Hepatic stellate cell (primary cell): ENCODE measurements around the gene SATL1.
"Not testable (repeated sequence)": the region's sequence is repeated elsewhere in the genome, so short reads cannot be mapped to it uniquely, and the experiment has no call there.

Source experiments
- DNase-seq: peaks from one replicate; pipeline ENCODE4 v3.0.0; 2011; ENCODE audit warnings: low spot score

Gene SATL1, protein sequence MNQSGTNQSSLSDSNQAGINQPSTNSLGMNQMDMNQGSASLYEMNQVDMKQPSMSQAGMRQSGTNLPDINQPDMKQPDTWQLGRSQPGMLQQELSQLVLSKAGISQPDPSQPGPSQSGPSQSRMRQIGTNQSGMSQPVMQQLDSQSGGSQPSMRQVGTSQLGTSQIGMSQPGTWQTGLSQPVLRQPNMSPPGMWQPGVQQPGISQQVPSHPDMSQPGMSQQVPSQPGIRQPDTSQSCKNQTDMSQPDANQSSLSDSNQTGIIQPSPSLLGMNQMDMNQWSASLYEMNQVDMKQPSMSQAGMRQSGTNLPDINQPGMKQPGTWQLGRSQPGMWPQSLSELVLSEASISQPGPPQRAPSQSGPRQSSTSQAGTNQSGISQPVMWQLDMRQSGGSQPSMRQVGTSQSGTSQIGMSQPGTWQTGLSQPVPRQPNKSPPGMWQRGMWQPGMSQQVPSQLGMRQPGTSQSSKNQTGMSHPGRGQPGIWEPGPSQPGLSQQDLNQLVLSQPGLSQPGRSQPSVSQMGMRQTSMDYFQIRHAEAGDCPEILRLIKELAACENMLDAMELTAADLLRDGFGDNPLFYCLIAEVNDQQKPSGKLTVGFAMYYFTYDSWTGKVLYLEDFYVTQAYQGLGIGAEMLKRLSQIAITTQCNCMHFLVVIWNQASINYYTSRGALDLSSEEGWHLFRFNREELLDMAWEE

DNA sequence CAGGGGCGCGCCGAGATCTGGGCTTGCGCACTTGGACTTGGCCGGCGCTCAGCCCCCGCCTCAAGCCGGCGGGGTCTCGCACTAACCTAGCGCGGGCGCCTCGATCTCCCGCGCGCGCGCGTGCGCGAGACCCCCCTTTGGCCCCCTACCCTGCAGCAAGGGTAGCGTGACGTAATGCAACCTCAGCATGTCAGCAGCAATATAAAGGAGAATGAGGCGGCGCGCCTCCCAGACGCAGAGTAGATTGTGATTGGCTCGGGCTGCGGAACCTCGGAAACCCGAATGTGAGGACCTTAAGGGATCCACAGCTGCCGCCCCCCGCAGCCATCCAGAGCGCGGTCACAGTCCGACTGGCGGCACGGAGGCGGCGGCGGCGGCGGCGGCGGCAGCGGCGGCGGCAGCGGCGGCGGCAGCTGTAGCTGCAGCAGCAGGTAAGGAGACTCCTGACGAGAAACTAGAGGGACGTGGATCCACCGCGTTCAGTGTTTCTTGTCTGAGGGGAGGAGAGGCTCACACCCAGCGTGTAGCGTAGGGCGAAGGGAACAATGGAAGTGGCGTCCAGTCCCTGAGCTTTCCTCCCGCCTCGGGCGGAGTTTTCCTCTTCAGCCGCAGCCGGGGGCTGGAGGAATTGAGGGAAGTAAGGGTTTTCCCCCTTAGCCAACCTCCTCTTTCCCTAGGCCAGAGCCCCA, at the start of gene SATL1, which contains the start of gene ZNF711:
Gene SATL1, minus strand, starts transcription at position 19 of the 689 bp plus-strand sequence. CDS start 134,811 bp downstream, outside the sequence.
Gene ZNF711, plus strand, starts transcription at position 231 of the 689 bp plus-strand sequence. CDS start 3,582 bp downstream, outside the sequence.
- no peak for DNase-seq

DNA sequence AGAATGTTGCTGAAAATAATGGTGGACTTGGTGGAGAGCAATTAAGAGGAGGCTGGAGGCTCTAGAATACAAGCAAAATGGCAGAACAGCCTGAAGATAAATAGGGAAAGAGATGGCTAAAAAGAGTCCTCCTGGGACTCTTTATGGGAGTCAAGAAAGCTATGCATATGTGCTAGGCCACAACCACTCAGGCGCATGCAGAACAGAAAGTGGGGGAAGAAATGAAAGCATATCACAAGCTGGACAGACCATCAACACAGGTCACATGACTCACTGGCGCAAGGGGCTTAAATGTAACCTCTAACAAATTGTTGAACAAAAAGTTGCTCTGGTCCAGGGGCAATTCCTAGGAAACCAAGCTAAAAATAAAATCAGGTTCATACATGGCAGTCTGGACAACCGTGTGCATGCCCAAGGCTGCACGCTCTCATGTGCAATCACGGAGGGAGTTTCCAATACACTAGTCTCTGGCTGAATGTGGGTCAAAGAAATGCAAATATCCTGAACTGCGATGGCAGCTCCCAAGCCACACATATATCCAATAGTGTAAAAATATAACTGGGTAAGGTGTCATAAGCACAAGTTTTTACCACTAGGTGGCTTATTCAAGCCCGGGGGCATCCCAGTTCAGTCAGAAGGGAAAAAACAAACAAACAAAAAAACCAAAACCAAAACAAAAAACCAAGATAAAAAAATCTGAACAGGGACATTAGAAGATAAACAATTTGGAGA, 45.6 kb upstream of the SATL1 start:
- no peak for DNase-seq

DNA sequence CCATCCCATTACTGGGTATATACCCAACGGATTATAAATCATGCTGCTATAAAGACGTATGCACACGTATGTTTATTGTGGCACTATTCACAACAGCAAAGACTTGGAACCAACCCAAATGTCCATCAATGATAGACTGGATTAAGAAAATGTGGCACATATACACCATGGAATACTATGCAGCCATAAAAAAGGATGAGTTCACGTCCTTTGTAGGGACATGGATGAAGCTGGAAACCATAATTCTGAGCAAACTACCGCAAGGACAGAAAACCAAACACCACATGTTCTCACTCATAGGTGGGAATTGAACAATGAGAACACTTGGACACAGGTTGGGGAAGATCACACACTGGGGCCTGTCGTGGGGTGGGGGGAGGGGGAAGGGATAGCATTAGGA, 41.7 kb upstream of the SATL1 start:
- DNase-seq, result not testable (repeated sequence)

DNA sequence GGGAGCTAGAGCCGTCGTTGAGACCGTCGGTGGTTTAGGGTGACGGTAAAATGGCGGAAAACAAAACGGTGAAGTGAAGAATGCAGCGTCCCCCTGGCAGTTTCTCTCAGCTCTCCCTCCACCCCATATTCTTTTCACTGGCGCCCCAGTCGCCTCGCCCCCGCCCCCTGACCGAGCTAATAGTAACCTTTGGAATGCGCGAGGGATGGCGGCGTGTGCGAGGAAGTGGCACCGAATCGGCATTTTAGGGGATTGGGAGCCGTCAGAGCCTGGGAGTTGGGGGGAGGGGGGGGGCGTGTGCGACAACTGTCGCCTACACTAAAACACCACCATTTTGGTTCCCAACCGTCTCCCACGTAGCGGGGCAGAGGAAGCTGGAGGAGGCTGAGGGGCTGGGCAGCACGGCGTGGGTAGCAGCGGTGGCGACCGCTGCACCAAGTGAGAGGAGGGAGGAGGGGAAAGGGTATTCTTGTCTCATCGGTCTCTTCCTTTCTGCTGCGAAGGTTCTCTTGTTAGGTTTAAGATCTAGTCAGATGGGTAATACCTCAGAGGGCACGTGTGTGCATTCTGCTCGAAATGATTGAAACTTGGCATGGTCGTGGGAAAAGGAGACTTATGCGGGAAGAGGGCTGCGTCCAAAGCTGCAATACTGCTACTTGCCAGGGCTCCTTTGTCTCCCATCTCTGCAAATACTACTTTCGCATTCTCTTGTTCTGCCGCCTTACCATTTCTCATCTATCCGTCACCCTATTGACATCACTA, 1.1 kb upstream of the SATL1 start:
- no peak for DNase-seq

DNA sequence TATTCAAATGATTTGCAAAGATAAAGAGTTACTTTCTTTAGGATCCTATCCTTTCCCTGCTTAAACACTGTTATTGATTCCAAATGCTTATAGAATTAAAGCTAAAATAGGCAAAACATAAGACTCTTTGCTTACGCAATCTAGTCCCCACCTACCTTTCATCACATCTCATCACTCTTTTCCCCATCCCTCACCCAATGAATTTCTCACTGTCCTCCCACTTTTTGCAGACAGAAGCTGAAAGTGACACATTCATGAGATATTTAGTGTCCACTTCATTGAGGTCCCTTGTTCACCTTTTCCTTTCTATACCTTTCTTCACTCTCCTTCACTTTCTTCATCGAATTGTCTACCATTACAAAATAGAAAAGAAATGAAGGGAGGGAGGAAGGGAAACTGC, 424 bp downstream of the SATL1 start:
- no peak for DNase-seq

DNA sequence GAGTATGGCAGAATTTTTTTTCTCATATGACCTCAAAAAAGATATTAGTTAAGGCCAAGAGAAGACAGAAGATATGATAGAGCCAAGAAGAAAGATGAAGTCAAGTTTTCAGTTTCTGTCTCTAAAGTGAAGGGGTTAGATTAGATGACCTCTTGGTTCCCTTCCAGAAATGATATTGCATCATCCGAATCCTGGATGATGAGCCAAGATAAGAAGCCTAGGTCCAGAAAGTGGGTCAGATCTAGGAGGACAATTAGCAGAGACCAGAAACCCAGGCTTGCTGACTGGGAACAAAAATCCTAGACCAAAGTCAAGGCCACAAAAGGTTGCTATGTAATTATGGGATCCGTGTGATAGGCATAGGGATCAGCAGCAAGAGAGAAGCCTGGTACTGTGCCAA, 20.2 kb downstream of the SATL1 start:
- DNase-seq, result no peak

DNA sequence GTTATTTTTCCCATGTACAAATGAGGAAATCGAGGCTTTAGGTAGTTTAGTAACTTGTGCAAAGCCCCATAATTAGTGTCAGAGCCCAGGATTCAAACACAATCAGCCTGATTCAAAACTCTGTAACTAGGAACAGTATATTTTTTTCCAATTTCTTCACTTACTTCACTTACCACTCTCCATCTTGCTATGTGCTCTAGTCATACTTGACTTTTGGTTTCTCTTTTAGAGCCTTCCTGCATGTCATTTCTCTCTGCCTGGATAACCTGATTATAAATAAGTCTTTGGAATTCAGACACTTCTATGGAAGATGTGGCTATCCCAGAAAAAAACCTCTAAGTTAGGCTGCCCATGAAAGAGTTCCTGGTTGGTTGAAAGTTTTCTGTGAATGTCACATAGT, 22.2 kb downstream of the SATL1 start:
- DNase-seq, result no peak

DNA sequence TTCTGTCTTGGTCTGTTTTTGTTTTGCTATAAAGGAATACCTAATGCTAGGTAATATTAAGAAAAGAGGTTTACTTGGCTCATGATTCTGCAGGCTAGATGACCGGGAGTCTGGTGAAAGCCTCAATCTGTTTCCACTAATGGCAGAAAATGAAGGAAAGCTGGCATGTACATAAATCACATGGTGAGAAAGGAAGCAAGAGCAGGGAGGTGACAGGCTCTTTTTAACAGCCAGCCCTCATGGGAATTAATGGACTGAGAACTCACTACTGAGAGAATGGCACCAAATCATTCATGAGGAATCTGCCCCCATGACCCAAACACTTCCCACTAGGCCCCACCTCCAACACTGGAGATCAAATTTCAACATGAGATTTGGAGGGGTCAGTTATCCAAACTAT, 27.6 kb downstream of the SATL1 start:
- DNase-seq, result no peak

DNA sequence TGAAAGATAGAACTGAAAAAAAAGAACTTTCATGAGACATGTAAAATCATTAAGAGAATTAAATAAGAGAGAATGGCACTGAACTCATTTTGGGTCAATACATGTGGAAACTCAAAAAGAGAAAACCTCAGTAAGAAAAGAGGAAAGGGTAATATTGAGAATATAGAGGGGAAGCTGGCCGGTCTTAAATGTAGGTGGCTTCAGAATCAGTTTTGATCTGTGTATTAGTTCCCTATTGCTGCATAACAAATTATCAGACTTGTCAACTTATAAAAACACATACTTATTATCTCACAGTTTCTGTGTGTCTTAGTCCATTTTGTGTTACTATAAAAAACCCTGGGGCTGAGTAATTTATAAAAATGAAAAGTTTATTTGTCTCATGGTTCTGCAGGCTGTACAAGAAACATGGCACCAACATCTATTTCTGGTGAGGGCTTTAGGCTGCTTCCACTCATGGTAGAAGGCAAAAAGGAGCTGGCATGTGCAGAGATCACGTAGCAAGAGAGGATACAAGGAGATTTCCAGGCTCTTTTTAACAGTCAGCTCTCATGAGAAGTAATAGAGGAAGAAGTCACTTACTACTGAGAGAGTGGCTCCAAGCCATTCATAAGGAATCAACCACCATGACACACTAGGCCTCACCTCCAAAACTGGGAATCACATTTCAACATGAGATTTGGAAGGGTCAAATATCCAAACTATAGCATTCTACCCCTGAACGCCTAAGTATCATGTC, 29.6 kb downstream of the SATL1 start:
- DNase-seq, result no peak

DNA sequence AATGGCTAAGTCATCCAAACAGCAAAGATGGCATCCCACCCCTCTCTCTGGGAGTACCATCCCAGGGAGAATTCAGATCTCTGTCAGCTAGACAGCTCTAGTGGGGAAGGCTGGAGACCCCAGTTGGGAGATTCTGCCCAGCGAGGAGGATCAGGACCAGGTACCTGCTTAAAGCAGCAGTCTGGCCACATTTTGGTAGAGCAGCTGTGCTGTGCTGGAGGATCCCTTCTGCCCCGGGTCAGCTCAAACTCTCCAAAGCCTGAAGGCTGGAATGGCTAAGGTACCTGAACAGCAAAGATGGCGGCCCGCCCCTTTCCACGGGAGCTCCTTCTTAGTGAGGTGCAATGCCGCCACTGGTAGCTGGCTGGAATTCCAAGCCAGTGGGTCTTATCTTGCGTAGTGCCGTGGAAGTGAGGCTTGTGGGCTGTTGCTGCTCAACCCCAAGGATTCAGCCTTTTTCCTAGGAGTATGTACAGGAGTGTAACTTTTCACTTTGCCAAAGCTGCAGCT, 40.1 kb downstream of the SATL1 start:
- DNase-seq, result no peak

DNA sequence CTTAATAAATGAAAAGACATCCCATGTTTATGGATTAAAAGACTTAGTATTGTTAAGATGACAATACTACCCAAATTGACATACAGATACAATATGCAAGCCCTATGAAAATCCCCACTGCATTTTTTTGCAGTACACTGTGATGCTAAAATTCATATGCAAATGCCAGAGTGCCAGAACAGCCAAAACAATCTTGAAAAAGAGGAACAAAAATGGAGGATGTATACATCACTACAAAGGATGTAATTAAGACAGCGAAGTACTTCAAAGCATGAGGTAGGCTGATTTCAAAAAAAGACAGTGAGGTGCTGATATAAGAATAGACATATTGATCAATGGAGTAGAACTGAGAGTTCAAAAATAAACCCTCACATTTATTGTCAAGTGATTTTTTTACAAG, 47.3 kb downstream of the SATL1 start:
- no peak for DNase-seq

DNA sequence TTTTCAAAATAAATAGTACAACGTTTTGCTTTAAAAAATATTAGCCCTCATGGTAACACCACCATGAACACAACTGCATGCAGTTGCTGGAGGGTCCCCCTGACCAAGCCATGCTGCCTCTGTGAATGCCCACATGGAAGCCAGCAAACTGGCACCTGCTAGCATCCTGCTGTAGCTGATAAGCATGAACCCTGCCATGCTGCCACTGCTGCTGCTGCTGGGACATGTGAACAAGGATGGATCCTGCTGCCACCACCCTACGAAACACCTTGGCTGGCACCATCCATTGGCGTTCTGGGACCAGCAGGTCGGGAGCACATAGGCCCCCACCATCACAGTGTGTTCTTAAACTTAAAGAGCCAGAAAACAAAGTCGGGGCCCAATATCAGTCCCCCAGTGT, 83.9 kb downstream of the SATL1 start:
- DNase-seq, result no peak

DNA sequence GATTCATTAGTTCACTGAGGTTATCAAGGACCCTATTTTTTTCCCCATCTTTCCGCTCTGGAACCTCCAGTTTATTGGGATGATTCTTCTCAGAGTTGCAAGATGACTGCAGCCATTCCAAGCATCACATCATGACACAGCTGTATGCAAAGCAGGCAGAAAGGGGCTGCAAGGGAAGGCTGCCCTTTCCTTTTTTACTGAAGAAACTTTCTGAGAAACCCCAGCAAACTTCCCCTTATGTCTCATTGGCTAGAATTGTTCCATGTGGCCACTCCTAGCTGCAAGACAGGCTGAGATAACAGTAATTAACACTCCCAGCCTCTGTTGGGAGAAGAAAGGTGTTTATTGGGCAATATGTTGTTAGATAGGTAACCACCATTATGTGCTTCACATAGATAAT, 102.6 kb downstream of the SATL1 start:
- DNase-seq, result no peak

DNA sequence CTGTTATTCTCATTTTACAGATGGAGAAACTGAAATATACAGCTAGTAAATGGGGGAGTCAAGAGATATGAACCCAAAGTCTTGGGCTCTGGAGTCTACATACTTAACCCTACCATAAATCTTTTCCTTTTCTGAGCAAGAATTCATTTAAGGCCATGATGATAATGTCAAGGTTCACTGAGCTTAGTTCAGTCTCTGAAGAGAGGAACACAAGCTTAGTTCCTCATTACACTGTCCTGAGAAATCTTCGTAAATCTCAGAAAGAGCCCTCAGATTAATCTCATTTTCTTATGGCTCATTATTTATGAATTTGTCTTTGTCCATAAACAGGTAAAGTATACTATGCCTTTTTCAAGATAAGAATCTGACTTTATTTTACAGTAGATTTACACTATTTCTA, 104.2 kb downstream of the SATL1 start:
- no peak for DNase-seq

DNA sequence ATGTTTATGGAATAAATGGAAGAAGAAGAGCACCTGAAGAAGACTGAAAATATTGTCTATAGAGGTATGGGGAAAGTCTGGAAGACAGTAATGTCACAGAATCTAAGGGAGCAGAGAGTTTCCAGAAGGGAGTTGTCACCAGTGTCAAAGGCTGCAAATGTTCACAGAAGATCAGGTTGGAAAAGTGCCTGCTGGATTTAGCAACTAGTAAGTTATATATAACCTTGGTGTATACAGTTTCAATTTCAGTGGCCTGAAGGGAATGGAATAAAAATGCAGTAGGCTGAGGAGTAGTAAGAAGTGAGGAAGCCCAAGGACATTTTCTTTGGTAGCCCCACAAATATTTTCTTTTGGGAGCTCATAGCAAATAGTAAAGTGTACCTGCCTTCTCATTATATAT, 107.2 kb downstream of the SATL1 start:
- DNase-seq, result no peak

DNA sequence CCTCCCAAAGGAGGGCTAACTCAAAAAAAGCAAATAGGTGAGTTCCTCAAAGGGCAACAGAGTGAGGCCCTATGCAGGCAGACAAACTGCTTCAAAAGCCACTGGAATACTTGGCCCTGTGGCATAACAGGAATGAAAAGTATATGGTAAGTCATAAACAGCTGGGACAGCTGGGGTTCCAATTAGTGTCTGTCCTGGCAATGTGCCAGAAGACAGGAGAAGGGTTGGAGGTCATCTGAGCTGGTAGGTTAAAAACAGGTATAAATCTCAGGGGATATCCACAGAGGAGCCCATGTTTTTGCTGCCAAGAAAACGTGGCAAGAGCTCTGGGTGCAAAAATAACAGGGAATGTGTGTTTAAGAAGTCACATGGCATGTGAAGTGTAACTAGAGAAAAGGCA, 128.3 kb downstream of the SATL1 start:
- DNase-seq, result no peak

DNA sequence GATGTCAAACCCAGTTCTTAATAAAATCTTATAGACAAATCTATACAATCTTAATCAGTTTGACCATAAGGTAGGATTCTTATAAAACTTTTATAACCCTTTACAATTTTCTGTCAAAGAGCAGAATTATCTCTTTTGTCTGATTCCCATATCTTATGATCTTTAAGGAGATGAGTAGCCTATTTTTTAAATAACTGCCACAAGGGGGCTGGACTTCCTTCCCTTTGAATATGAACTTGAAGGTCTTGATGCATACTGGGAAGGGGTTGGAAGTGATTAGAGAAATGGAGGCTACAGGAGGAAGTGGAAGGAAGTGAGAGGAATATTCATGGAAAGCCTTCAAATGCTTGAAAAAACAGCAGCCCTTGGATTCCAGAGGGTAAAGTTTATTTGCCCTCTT, 128.8 kb downstream of the SATL1 start:
- DNase-seq, result no peak

DNA sequence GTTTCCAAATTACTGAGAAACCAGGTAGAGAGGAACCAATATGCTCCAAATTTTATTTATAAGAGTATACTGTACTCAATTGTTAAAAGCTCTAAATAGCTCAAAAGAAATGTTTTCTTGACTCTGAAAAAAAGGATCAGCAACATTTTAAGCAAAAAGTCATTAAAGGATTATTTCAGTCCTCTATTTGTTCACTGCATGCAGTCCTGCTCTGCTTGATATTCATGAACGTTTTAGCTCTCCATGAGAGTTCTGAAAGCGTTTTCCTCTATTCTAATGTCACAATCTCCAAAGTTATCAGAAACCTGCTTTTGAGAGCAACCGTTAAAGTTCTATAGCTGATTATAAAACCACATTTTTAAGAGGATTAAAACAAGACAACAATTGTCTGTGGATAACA, 129.4 kb downstream of the SATL1 start:
- DNase-seq, result no peak

DNA sequence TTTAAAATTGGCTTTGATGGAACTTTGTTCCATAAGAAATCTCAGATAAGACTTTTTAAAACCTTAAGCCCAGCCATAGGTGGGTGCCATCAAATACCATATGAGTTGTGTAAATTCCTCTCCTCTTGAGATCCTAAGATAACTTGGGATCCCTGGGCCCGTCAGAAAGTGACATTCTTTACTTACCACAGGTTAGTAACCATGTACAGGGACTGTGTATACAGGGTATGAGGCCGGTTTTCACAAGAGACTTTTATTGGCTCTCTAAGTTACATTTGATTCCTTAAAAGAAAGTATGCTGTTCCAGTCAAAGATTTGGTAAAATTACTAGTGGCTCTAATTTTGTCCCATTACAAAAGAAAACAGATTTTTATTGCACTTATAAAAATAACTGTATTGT, 129.8 kb downstream of the SATL1 start:
- no peak for DNase-seq

DNA sequence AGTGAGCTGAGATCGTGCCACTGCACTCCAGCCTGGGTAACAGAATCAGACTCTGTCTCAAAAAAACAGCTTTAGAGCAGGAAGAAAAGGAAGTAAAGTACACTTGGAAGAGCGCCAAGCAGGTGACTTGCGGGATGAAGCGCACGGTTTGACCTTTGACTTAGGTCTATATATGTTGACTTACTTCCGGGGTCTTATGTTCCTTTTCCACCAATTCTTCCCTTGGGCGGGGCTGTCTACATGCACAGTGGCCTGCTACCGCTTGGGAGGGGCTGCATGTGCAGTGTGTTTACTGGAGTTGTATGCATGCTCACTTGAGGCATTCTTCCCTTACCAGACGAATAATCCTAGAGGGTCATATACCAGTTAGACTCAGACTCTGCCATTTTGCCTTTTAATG, 131.3 kb downstream of the SATL1 start:
- no peak for DNase-seq

DNA sequence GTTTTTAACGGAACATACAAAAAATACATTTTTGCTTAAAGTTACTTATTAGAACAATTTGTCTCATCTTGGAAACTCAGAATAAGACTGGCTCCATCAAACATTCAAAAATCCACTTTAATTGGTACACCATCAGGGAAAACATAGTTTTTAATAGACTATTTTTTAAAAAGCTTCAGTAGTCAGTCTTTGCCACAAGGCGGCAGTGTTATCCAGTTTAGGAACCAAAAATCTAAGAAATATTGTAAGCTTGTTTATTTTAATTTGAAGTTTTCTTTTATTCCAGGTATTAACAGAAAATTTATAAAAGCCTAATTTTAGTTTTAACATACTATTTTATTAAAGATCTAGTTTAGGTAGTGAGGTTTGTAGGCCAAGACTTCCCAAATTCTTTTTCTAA, 132.2 kb downstream of the SATL1 start:
- no peak for DNase-seq
